ENCODE results near the gene OGDH.
A peak's percentile ranks its signal among the peaks of the same experiment; 100 is the strongest.

OGDH gene

GRCh38 chr7:44637788-44638594 lies 31.6 kb downstream of the OGDH start:
- in situ Hi-C loops (cut with HindIII; ENCODE audit: low sequenced_read_pairs): no loop called here
- DNase-seq (ENCODE audit: low read depth): peak; percentile 8
- no peak overlapping the region for H3K4me3 ChIP-seq (ENCODE audit: low read depth, low read length)
- TF ChIP-seq CTCF (IDR thresholded peaks at IDR 0.05; ENCODE audit: low read depth, low read length, missing control alignments): no peak

DNA sequence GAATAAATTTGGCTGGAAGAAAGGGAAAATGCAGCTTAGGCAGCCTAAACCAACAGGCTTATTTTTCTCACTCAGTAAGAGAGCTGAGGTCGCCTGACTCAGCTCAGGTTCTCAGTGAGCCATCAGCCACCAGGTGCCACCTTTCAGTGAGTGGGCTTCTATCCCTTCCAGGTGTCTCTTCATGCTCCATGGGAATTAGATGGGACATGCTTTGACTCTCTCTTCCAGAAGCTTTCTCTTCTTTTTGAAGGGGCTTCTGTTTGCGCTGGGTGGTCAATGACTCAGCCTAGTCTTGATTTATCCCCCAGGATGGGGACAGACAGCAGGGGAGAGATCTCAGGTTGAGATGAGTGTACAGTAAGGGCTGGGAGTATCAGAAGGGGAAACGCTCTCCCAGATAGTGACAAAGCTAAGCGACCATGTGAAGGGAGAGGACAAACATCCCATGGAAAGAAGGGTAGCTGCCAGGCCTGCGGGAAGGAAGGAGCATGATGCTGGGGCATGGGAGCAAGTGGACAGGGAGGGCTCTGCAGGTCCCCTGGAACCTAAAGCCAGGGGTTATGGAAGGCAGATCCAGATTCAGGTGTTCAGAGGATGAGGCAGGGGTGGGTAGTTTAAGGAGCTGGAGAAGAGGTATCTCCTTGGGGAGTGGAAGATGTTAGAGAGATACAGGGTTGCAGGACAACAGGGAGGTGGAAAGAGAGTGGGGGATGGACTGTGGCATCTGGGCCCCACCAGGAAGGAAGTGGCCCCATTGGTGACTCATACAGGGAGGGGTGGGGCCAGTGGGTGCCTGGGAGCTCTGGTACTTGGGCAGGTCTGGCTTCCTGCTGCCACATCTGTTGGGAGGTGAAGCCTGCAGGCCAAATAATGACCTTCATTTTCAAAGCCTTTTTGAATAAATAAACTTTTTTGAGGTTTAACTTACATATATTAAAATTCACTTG lies 32.5 kb downstream of the OGDH start:
- no peak overlapping the region for H3K4me3 ChIP-seq (ENCODE audit: low read depth, low read length)
- TF ChIP-seq CTCF (IDR thresholded peaks at IDR 0.05; ENCODE audit: low read depth, low read length, missing control alignments): no peak
- DNase-seq (ENCODE audit: low read depth): no peak
- in situ Hi-C loops (cut with HindIII; ENCODE audit: low sequenced_read_pairs): no loop called here

DNA sequence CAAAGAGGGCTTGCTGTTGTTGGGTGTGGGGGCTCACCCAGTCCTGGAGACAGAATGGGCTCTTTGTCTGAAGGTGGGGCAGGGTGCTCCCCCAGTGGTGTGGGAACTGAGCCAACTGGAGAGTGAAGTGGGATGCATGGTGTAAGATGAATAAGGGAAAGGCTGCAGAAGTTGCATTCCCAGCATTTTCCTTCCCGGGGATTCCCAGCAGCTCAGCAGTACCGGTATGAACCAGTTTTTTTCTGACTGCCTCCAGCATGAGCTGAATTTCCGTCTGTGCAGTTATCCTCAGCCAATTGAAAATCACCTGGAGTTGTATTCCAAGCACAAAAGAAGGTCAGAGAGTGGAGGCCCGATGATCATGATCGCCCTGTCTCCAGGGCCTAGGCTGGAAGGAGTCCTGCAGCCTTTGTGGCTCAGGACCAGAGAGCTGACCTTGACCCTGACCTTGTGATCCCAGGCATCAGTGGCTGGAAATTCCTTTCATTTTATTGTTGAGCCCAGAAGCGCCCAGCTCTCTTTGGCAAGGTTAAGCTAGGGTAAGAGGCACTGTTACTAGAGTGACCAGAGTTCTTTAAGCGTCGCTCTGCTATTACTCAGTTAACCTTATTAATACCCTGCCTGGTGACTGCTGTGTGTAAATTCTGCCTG lies 33.4 kb downstream of the OGDH start:
- DNase-seq (ENCODE audit: low read depth): peak; percentile 68
- H3K4me3 ChIP-seq (ENCODE audit: low read depth, low read length): no peak overlapping the region
- in situ Hi-C loops (cut with HindIII; ENCODE audit: low sequenced_read_pairs): no loop called here
- TF ChIP-seq CTCF (IDR thresholded peaks at IDR 0.05; ENCODE audit: low read depth, low read length, missing control alignments): no peak

GRCh38 chr7:44643206-44643605 lies 36.8 kb downstream of the OGDH start:
- DNase-seq (ENCODE audit: low read depth): no peak
- in situ Hi-C loops (cut with HindIII; ENCODE audit: low sequenced_read_pairs): no loop called here
- TF ChIP-seq CTCF (IDR thresholded peaks at IDR 0.05; ENCODE audit: low read depth, low read length, missing control alignments): no peak
- no peak overlapping the region for H3K4me3 ChIP-seq (ENCODE audit: low read depth, low read length)

DNA sequence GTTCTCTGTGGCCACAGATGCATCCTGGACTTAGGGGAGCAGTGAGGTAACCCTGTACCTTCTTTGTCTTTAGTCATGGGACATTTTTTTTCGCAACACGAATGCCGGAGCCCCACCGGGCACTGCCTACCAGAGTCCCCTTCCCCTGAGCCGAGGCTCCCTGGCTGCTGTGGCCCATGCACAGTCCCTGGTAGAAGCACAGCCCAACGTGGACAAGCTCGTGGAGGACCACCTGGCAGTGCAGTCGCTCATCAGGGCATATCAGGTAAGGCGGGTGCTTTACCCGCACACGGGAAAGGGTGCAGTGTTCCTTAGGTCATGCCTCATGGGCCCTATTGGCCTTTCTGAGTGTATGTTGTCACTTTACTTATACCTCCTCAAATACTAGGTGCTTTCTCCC lies 38.8 kb downstream of the OGDH start:
- in situ Hi-C loops (cut with HindIII; ENCODE audit: low sequenced_read_pairs): no loop called here
- no peak overlapping the region for H3K4me3 ChIP-seq (ENCODE audit: low read depth, low read length)
- no peak for TF ChIP-seq CTCF (IDR thresholded peaks at IDR 0.05; ENCODE audit: low read depth, low read length, missing control alignments)
- no peak for DNase-seq (ENCODE audit: low read depth)

DNA sequence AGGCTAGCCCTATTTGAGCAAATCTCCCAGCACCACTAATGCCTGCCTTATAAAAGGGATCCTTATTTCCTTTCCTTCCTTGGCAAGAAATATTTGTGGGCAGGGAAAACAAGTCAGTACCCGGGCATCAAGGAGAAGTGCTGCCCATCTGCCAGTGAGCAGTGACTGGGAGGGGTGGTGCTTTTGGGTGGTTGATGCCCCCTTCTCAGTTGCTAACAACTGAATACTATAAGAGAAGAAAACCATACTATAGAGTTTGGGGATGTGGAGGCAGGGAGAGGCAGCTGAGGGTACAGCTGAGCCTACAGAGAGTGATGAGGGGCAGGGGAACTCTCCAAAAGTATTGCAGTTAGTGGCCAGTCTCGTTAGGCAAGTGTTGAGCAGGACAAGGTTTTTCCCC lies 39.3 kb downstream of the OGDH start:
- no peak for DNase-seq (ENCODE audit: low read depth)
- in situ Hi-C loops (cut with HindIII; ENCODE audit: low sequenced_read_pairs): no loop called here
- H3K4me3 ChIP-seq (ENCODE audit: low read depth, low read length): no peak overlapping the region

More for the DNA sequence above, 39.3 kb downstream of the OGDH start:
- TF ChIP-seq CTCF (IDR thresholded peaks at IDR 0.05; ENCODE audit: low read depth, low read length, missing control alignments): no peak
